GM12892 (cell line): ENCODE results near the gene ADCY4.

Source experiments
- POLR2A ChIP-seq: IDR thresholded peaks from 2 replicates; pipeline ENCODE4 v1.6.1; 2011; ENCODE audit warnings: low read depth, low read length, control low read depth
- POLR2AphosphoS5 ChIP-seq: IDR thresholded peaks from 2 replicates; pipeline ENCODE4 v1.6.1; 2011; ENCODE audit warnings: low read depth, low read length, control low read depth

DNA sequence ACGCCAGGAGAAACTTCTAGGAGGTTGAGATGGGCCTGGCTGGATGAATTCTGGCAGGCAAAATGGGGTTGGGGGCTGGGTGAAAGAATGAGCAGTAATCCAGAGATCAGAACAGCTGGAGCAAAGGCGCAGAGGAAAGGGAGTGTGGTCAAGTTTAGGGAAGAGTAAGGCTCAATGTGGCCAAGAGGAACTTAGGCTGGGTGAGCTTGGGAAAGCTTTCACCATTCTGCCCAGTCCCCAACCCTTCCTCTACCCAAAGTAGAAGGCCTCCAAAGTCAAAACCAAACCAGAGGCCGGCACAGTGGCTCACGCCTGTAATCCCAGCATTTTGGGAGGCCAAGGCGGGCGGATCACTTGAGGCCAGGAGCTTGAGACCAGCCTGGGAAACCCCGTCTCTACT lies 53.2 kb downstream of the ADCY4 start:
- TF ChIP-seq POLR2A (no peak), POLR2AphosphoS5 (no peak)
